Hindlimb muscle (tissue), 1 donor: ENCODE data around the gene MTM1. TPM values are rescaled to one million over a fixed set of nuclear protein-coding genes. Genes with fewer than 3 reads are reported as not detected.

ENCODE experiments used
- polyA plus RNA-seq: library from polyadenylated mRNA; unstranded; fragments of 120-200 nt; gene quantifications from one replicate; pipeline ENCODE4 v1.2.1, GENCODE V29; 2013; ENCODE audit not compliant: insufficient read length

Gene MTM1
- polyA plus RNA-seq, 1 donor = 5.6 TPM

Other genes starting within 250 kb of the MTM1 start
- gene MAMLD1, start 205.3 kb upstream of the MTM1 start, polyA plus RNA-seq = 21.1 TPM
- 19.5 TPM for gene MTMR1, start 124.8 kb downstream of the MTM1 start, polyA plus RNA-seq